K562 (cell line): ENCODE measurements around the gene GALNT15. TPM values are rescaled to one million over a fixed set of nuclear protein-coding genes. Genes with fewer than 3 reads are reported as not detected.

Source experiments
- ATAC-seq: fragments of 200-7000 bp; cut with Tn5 transposase; 3 replicates; pipeline ENCODE4 v1.9.1; 2020; ENCODE audit warnings: moderate library complexity
- BruUV-seq: library from RNA; stranded (reverse); fragments of 400-500 nt; replicated peaks from 2 replicates; lab custom pipeline; 2021; lab: Mats Ljungman, UMichigan
- CTCF ChIA-PET: fragments of 300-600 bp; formaldehyde crosslinking; extraction: SDS; loops from one replicate; lab custom pipeline; 2021; ENCODE audit warnings: low intra/inter-chr PET ratio; lab: Yijun Ruan, JAX
- POLR2A ChIA-PET: fragments of 300-600, 350-650 bp; sonication (Branson Sonifier 250); formaldehyde crosslinking; extraction: SDS; loops from one replicate; lab custom pipeline; 2021; ENCODE audit warnings: antibody characterized with exemption, inconsistent platforms; lab: Yijun Ruan, JAX
- DNase-seq, 4 experiments: peaks; one replicate each; pipeline versions ENCODE4 v3.0.0 to v3.0.0-alpha.2; 2011 to 2018; ENCODE audit warnings: low spot score in 3 of 4, mixed read lengths in 3 of 4; ENCODE audit errors: extremely low read depth in 1 of 4
- FAIRE-seq: peaks from 2 replicates; lab custom pipeline; 2011; peaks lifted over from hg19 to GRCh38; lab: Jason Lieb, UNC
- H2AFZ ChIP-seq: 2 replicates; pipeline ENCODE4 v1.6.0; 2011; ENCODE audit warnings: low read depth, low read length, control low read depth, inconsistent platforms
- H3K27ac ChIP-seq: fragments of 200-600 bp; 3 replicates; pipeline ENCODE4 v1.8.0; 2011; ENCODE audit warnings: low read depth, mild to moderate bottlenecking, control low read depth, inconsistent platforms, low read length, moderate library complexity, mixed read lengths; ENCODE audit errors: extremely low read depth
- H3K27me3 ChIP-seq, 2 experiments: fragments of 300-600 bp in 1 of 2; 2 replicates in 1 of 2; 3 replicates in 1 of 2; pipeline versions ENCODE4 v1.6.0 to v1.8.0; 2011; ENCODE audit warnings: inconsistent platforms in 2 of 2, low read length in 2 of 2, mild to moderate bottlenecking in 1 of 2, mixed read lengths in 1 of 2, moderate library complexity in 1 of 2; ENCODE audit not compliant: control insufficient read depth in 2 of 2, insufficient read depth in 2 of 2
- H3K36me3 ChIP-seq: fragments of 300-600 bp; 3 replicates; pipeline ENCODE4 v1.8.0; 2011; ENCODE audit warnings: mild to moderate bottlenecking, low read length, inconsistent platforms; ENCODE audit not compliant: control insufficient read depth, insufficient read depth
- H3K4me1 ChIP-seq, 2 experiments: fragments of 200-600 bp in 1 of 2; replicated peaks in 1 of 2; 2 replicates in 1 of 2; 3 replicates in 1 of 2; pipeline versions ENCODE4 v1.5.1 to v1.8.0; 2011; ENCODE audit warnings: inconsistent platforms in 2 of 2, low read length in 2 of 2, mild to moderate bottlenecking in 1 of 2, mixed read lengths in 1 of 2, moderate library complexity in 1 of 2; ENCODE audit not compliant: control insufficient read depth in 2 of 2, insufficient read depth in 2 of 2
- H3K4me2 ChIP-seq: 2 replicates; pipeline ENCODE4 v1.6.1; 2011; ENCODE audit warnings: low read length, control low read depth, inconsistent platforms, mixed read lengths; ENCODE audit not compliant: insufficient read depth
- H3K4me3 ChIP-seq: fragments of 200-600 bp; sonication (generic), shearing (Covaris generic); 2 replicates; pipeline ENCODE4 v1.5.1; 2016; ENCODE audit warnings: control low read depth, inconsistent platforms
- H3K79me2 ChIP-seq: fragments of 200-600 bp; 3 replicates; pipeline ENCODE4 v1.8.0; 2011; ENCODE audit warnings: low read length, inconsistent platforms; ENCODE audit not compliant: control insufficient read depth, insufficient read depth
- H3K9ac ChIP-seq, 2 experiments: 2 replicates each; pipeline versions ENCODE4 v1.6.0 to v1.6.1; 2011; ENCODE audit warnings: low read depth in 2 of 2, low read length in 2 of 2, control low read depth in 1 of 2, inconsistent platforms in 1 of 2, mild to moderate bottlenecking in 1 of 2, mixed read lengths in 1 of 2; ENCODE audit not compliant: insufficient read depth in 1 of 2
- H3K9me1 ChIP-seq: one replicate; pipeline ENCODE4 v1.6.0; 2011; ENCODE audit warnings: inconsistent platforms, mild to moderate bottlenecking, low read length, moderate library complexity; ENCODE audit not compliant: control insufficient read depth, insufficient read depth
- H3K9me3 ChIP-seq: replicated peaks from 2 replicates; pipeline ENCODE4 v1.5.1; 2011; ENCODE audit warnings: low read depth, low read length, inconsistent platforms; ENCODE audit not compliant: control insufficient read depth, insufficient read depth
- H4K20me1 ChIP-seq: replicated peaks from 2 replicates; pipeline ENCODE4 v1.6.1; 2011; ENCODE audit warnings: low read length, inconsistent platforms, mixed read lengths; ENCODE audit not compliant: control insufficient read depth, insufficient read depth
- ATF1 ChIP-seq, 2 experiments: fragments of 450-650 bp in 1 of 2; IDR thresholded peaks; 2 replicates each; pipeline ENCODE4 v1.6.1; 2016; ENCODE audit warnings: missing compliant biosample characterization in 1 of 2, missing genetic modification characterization in 1 of 2
- ETV5 ChIP-seq: sonication (generic); formaldehyde crosslinking; IDR thresholded peaks from 2 replicates; pipeline ENCODE4 v1.4.0; 2020; ENCODE audit warnings: low read depth, mild to moderate bottlenecking, missing genetic modification reagents
- HIVEP1 ChIP-seq: fragments of 250-450 bp; sonication (Bioruptor Pico); IDR thresholded peaks from 2 replicates; pipeline ENCODE4 v1.4.0; 2020; ENCODE audit warnings: mild to moderate bottlenecking
- MCM5 ChIP-seq: fragments of 450-650 bp; IDR thresholded peaks from 2 replicates; pipeline ENCODE4 v1.6.1; 2016; ENCODE audit warnings: low read depth
- MED1 ChIP-seq: sonication (generic); formaldehyde crosslinking; IDR thresholded peaks from 2 replicates; pipeline ENCODE4 v1.8.1; 2023; ENCODE audit warnings: missing genetic modification reagents, borderline replicate concordance
- NFIC ChIP-seq: fragments of 450-650 bp; IDR thresholded peaks from 2 replicates; pipeline ENCODE4 v1.6.1; 2017; ENCODE audit warnings: mild to moderate bottlenecking, inconsistent platforms
- SETDB1 ChIP-seq: IDR thresholded peaks from one replicate; pipeline ENCODE4 v1.6.1; 2012; ENCODE audit warnings: low read length, control low read depth, inconsistent platforms
- SMARCA4 ChIP-seq: fragments of 450-650 bp; IDR thresholded peaks from 2 replicates; pipeline ENCODE4 v1.6.1; 2016
- SRSF3 ChIP-seq: fragments of 200-400 bp; formaldehyde crosslinking; IDR thresholded peaks from 2 replicates; pipeline ENCODE4 v1.6.1; 2016; ENCODE audit warnings: mild to moderate bottlenecking, low read length, moderate library complexity; ENCODE audit not compliant: insufficient read depth
- TAF1 ChIP-seq: IDR thresholded peaks from 2 replicates; pipeline ENCODE4 v1.6.1; 2011; ENCODE audit warnings: mild to moderate bottlenecking, low read length, moderate library complexity; ENCODE audit not compliant: insufficient read depth, control insufficient read depth, severe bottlenecking; ENCODE audit errors: extremely low read depth
- TAF7 ChIP-seq: fragments of 450-650 bp; IDR thresholded peaks from 2 replicates; pipeline ENCODE4 v1.6.1; 2016; ENCODE audit warnings: missing genetic modification characterization, missing compliant biosample characterization
- ZBTB1 ChIP-seq: sonication (generic); formaldehyde crosslinking; IDR thresholded peaks from 2 replicates; pipeline ENCODE4 v1.8.1; 2023; ENCODE audit warnings: missing genetic modification reagents, low read depth, mild to moderate bottlenecking, borderline replicate concordance
- WGBS: fragments of 100-300 bp; shearing (Covaris generic); methylation state at CpG from one replicate; pipeline ENCODE4 v1.1.6; 2016; ENCODE audit warnings: low coverage, mixed read lengths; ENCODE audit not compliant: insufficient coverage; ENCODE audit errors: missing lambda C conversion rate; 5-methylcytosine and 5-hydroxymethylcytosine counted together
- in situ Hi-C: fragments of 300-500 bp; cut with MboI; formaldehyde crosslinking; loops from 4 replicates; pipeline ENCODE4 v1.15.0; 2018; ENCODE audit warnings: inconsistent platforms, mixed read lengths
- intact Hi-C: fragments of 100-400 bp; cut with micrococcal nuclease; formaldehyde crosslinking; loops from 2 replicates; pipeline ENCODE4 v1.14.2; 2022
- polyA plus RNA-seq, 8 experiments: library from polyadenylated mRNA; depleted of rRNA in 4 of 8; stranded (reverse) in 5 of 8; unstranded in 3 of 8; fragments of >200 nt; fragmentation: Nextera tagmentation in 2 of 8; fragmentation: Illumina TruSeq in 1 of 8; extraction: Ambion mirVana in 2 of 8; extraction: Trizol in 1 of 8; gene quantifications; 2 replicates each; pipeline versions ENCODE4 v1.2.1 to v1.2.3, GENCODE V29; 2011 to 2014; ENCODE audit warnings: inconsistent platforms in 1 of 8, missing spikeins in 1 of 8
- total RNA-seq, 7 experiments: library from RNA; depleted of rRNA in 6 of 7; stranded (reverse); fragments of >200 nt in 6 of 7; fragmentation: Illumina TruSeq in 2 of 7; extraction: Trizol in 2 of 7; gene quantifications; 2 replicates each; pipeline versions ENCODE4 v1.2.1 to v1.2.3, GENCODE V29; 2011 to 2021; ENCODE audit warnings: low replicate concordance in 1 of 7
- TF ChIP-seq, protein P1 (sequence below): sonication (generic); formaldehyde crosslinking; IDR thresholded peaks from 2 replicates; pipeline ENCODE4 v1.8.0; 2022; ENCODE audit warnings: mild to moderate bottlenecking, missing genetic modification reagents, borderline replicate concordance
- TF ChIP-seq, protein P2 (sequence below): fragments of 450-650 bp; IDR thresholded peaks from 2 replicates; pipeline ENCODE4 v1.6.1; 2016; ENCODE audit warnings: borderline replicate concordance

Gene GALNT15
- total and polyA plus RNA-seq, 9 of the 15 experiments (the other 6 are each of a cell fraction or from before 2014, with no cell fraction given), result not detected

- no TSS peak for BruUV-seq
- POLR2A ChIA-PET, result interaction anchor here (0.7 to 1.3 kb wide), 3 partner anchors 9 to 24 kb away, joined by 3 to 4 read pairs (median 3); no protein-coding TSS in a partner anchor
- CTCF ChIA-PET, result no interaction called here
These were observed 80.8 kb downstream of the GALNT15 start for GRCh38 chr3:16255326-16255725.

More at GRCh38 chr3:16255326-16255725, 80.8 kb downstream of the GALNT15 start:
- no peak for TF ChIP-seq NFIC
- no peak for TF ChIP-seq SETDB1
- no peak for TF ChIP-seq MED1 (CRISPR knock-in tag)
- no peak for TF ChIP-seq ZBTB1 (CRISPR knock-in tag)
- TF ChIP-seq SMARCA4, result no peak
- TF ChIP-seq ATF1 (CRISPR knock-in tag; IDR thresholded peaks at IDR 0.05), result no peak
- no peak for TF ChIP-seq ATF1 (tag; IDR thresholded peaks at IDR 0.05)
- TF ChIP-seq TAF7, result no peak
- TF ChIP-seq TAF1, result no peak
- TF ChIP-seq, protein P1, sequence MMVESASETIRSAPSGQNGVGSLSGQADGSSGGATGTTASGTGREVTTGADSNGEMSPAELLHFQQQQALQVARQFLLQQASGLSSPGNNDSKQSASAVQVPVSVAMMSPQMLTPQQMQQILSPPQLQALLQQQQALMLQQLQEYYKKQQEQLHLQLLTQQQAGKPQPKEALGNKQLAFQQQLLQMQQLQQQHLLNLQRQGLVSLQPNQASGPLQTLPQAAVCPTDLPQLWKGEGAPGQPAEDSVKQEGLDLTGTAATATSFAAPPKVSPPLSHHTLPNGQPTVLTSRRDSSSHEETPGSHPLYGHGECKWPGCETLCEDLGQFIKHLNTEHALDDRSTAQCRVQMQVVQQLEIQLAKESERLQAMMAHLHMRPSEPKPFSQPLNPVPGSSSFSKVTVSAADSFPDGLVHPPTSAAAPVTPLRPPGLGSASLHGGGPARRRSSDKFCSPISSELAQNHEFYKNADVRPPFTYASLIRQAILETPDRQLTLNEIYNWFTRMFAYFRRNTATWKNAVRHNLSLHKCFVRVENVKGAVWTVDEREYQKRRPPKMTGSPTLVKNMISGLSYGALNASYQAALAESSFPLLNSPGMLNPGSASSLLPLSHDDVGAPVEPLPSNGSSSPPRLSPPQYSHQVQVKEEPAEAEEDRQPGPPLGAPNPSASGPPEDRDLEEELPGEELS, result no peak
- no peak for TF ChIP-seq MCM5
- TF ChIP-seq, protein P2, sequence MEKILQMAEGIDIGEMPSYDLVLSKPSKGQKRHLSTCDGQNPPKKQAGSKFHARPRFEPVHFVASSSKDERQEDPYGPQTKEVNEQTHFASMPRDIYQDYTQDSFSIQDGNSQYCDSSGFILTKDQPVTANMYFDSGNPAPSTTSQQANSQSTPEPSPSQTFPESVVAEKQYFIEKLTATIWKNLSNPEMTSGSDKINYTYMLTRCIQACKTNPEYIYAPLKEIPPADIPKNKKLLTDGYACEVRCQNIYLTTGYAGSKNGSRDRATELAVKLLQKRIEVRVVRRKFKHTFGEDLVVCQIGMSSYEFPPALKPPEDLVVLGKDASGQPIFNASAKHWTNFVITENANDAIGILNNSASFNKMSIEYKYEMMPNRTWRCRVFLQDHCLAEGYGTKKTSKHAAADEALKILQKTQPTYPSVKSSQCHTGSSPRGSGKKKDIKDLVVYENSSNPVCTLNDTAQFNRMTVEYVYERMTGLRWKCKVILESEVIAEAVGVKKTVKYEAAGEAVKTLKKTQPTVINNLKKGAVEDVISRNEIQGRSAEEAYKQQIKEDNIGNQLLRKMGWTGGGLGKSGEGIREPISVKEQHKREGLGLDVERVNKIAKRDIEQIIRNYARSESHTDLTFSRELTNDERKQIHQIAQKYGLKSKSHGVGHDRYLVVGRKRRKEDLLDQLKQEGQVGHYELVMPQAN, result no peak
- TF ChIP-seq ETV5 (CRISPR knock-in tag), result no peak
- TF ChIP-seq SRSF3, result no peak
- no peak for TF ChIP-seq HIVEP1
- Histone ChIP-seq H3K9me3 (no peaks in the 10 kb centered on the region), H2AFZ (no peak overlapping the region), H3K9ac (no peak overlapping the region), H3K79me2 (no peaks in the 10 kb centered on the region), H3K9me1 (no peaks in the 10 kb centered on the region), H3K4me3 (no peak overlapping the region), H3K27ac (no peak overlapping the region), H4K20me1 (no peaks in the 10 kb centered on the region), H3K4me1 (no peaks in the 10 kb centered on the region), H3K36me3 (peaks cover 15% of the 10 kb centered on the region; the same call in 2 of the 3 replicates), H3K4me2 (no peak overlapping the region), H3K27me3 (peaks cover 2 to 15% of the 10 kb centered on the region in 2 experiments; a peak in 2 of 5 replicates)
- in situ Hi-C loops (no loop called here), intact Hi-C loops (no loop called here)
- no peak for FAIRE-seq
- no peak for ATAC-seq
- WGBS, result 2% methylated on average over 3 of the region's 3 CpGs
- DNase-seq, result no peak
